ENCODE measurements around the gene NODAL.

GRCh38 chr10:70432101-70432500 lies 9.4 kb downstream of the NODAL start:
- TF ChIP-seq EP300 (conservative IDR thresholded peaks at IDR 0.05; ENCODE audit: poor library complexity, severe bottlenecking), result no peak
- TF ChIP-seq RAD21 (conservative IDR thresholded peaks at IDR 0.05), result no peak
- TF ChIP-seq CTCF (IDR thresholded peaks at IDR 0.05; ENCODE audit: poor library complexity, severe bottlenecking), result no peak

All from neural cell (in vitro differentiated cells).